GM12872 (cell line): ENCODE results near the gene CACNG4.

Experiments used
- CTCF ChIP-seq: IDR thresholded peaks from 3 replicates; pipeline ENCODE4 v1.5.1; 2011; ENCODE audit warnings: low read depth, mild to moderate bottlenecking, low read length, moderate library complexity; ENCODE audit not compliant: insufficient read depth

Gene CACNG4

GRCh38 chr17:67074781-67075180, 110.3 kb downstream of the CACNG4 start:
- TF ChIP-seq CTCF, result no peak

- TF ChIP-seq CTCF, result no peak
Measured at GRCh38 chr17:67076290-67076689, 111.8 kb downstream of the CACNG4 start.

- TF ChIP-seq CTCF, result no peak
Measured at GRCh38 chr17:67078292-67078691, 113.8 kb downstream of the CACNG4 start.

- no peak for TF ChIP-seq CTCF
Measured at GRCh38 chr17:67079491-67079890, 115.0 kb downstream of the CACNG4 start.

GRCh38 chr17:67080804-67081203, 116.3 kb downstream of the CACNG4 start:
- TF ChIP-seq CTCF, result no peak

GRCh38 chr17:67082107-67082506, 117.6 kb downstream of the CACNG4 start:
- TF ChIP-seq CTCF, result peak; percentile 34; the same call in 1 of the 3 replicates
